ENCODE results near the gene KCNT1.

Gene KCNT1

GRCh38 chr9:135701959-135702721 is at the start of gene KCNT1:
Gene KCNT1 (plus strand): TSS chr9:135702185. CDS start chr9:135702259, 74 bp downstream.
- peaks cover 4% of the 10 kb centered on the region for H3K4me1 ChIP-seq (ENCODE audit: control insufficient read depth, insufficient read depth, low read length)
- no peak within 1 kb of the TSS for H3K4me3 ChIP-seq (ENCODE audit: low read length)
- H3K9me3 ChIP-seq (ENCODE audit: control insufficient read depth, low read length): no peaks in the 10 kb centered on the region
- peaks cover 18% of the 10 kb centered on the region for H3K27me3 ChIP-seq (ENCODE audit: control insufficient read depth, insufficient read depth, low read length)
- no peaks in the 10 kb centered on the region for H3K36me3 ChIP-seq (ENCODE audit: control insufficient read depth, insufficient read depth, low read length)
- no peak within 1 kb of the TSS for H3K9ac ChIP-seq (ENCODE audit: low read length)

- Histone ChIP-seq H3K4me3 (ENCODE audit: low read length) (no peak overlapping the region), H3K4me1 (ENCODE audit: control insufficient read depth, insufficient read depth, low read length) (no peaks in the 10 kb centered on the region), H3K9me3 (ENCODE audit: control insufficient read depth, low read length) (no peaks in the 10 kb centered on the region), H3K9ac (ENCODE audit: low read length) (no peak overlapping the region), H3K36me3 (ENCODE audit: control insufficient read depth, insufficient read depth, low read length) (no peaks in the 10 kb centered on the region), H3K27me3 (ENCODE audit: control insufficient read depth, insufficient read depth, low read length) (no peaks in the 10 kb centered on the region)
Measured at GRCh38 chr9:135655317-135655716, 46.7 kb upstream of the KCNT1 start.

- Histone ChIP-seq H3K27me3 (ENCODE audit: control insufficient read depth, insufficient read depth, low read length) (no peaks in the 10 kb centered on the region), H3K36me3 (ENCODE audit: control insufficient read depth, insufficient read depth, low read length) (no peaks in the 10 kb centered on the region), H3K4me1 (ENCODE audit: control insufficient read depth, insufficient read depth, low read length) (no peaks in the 10 kb centered on the region), H3K4me3 (ENCODE audit: low read length) (no peak overlapping the region), H3K9me3 (ENCODE audit: control insufficient read depth, low read length) (no peaks in the 10 kb centered on the region), H3K9ac (ENCODE audit: low read length) (no peak overlapping the region)
Measured at GRCh38 chr9:135657416-135657815, 44.6 kb upstream of the KCNT1 start.

- Histone ChIP-seq H3K4me3 (ENCODE audit: low read length) (no peak overlapping the region), H3K36me3 (ENCODE audit: control insufficient read depth, insufficient read depth, low read length) (no peaks in the 10 kb centered on the region), H3K27me3 (ENCODE audit: control insufficient read depth, insufficient read depth, low read length) (no peaks in the 10 kb centered on the region), H3K4me1 (ENCODE audit: control insufficient read depth, insufficient read depth, low read length) (no peaks in the 10 kb centered on the region), H3K9me3 (ENCODE audit: control insufficient read depth, low read length) (no peaks in the 10 kb centered on the region), H3K9ac (ENCODE audit: low read length) (no peak overlapping the region)
Measured at GRCh38 chr9:135659252-135659651, 42.7 kb upstream of the KCNT1 start.

- Histone ChIP-seq H3K9me3 (ENCODE audit: control insufficient read depth, low read length) (no peaks in the 10 kb centered on the region), H3K27me3 (ENCODE audit: control insufficient read depth, insufficient read depth, low read length) (no peaks in the 10 kb centered on the region), H3K4me1 (ENCODE audit: control insufficient read depth, insufficient read depth, low read length) (no peaks in the 10 kb centered on the region), H3K36me3 (ENCODE audit: control insufficient read depth, insufficient read depth, low read length) (no peaks in the 10 kb centered on the region), H3K9ac (ENCODE audit: low read length) (no peak overlapping the region), H3K4me3 (ENCODE audit: low read length) (no peak overlapping the region)
Measured at GRCh38 chr9:135660407-135660806, 41.6 kb upstream of the KCNT1 start.

- no peak overlapping the region for H3K4me3 ChIP-seq (ENCODE audit: low read length)
- H3K4me1 ChIP-seq (ENCODE audit: control insufficient read depth, insufficient read depth, low read length): no peaks in the 10 kb centered on the region
- H3K36me3 ChIP-seq (ENCODE audit: control insufficient read depth, insufficient read depth, low read length): no peaks in the 10 kb centered on the region
- no peaks in the 10 kb centered on the region for H3K9me3 ChIP-seq (ENCODE audit: control insufficient read depth, low read length)
- H3K9ac ChIP-seq (ENCODE audit: low read length): no peak overlapping the region
- H3K27me3 ChIP-seq (ENCODE audit: control insufficient read depth, insufficient read depth, low read length): no peaks in the 10 kb centered on the region
Measured at GRCh38 chr9:135661816-135662560, 40.0 kb upstream of the KCNT1 start.

GRCh38 chr9:135662758-135663450 is 39.1 kb upstream of the KCNT1 start, which contains the start of gene LCN9:
Gene LCN9 (plus strand): TSS chr9:135663309. CDS start chr9:135663322, 13 bp downstream.
- Histone ChIP-seq H3K27me3 (ENCODE audit: control insufficient read depth, insufficient read depth, low read length) (no peaks in the 10 kb centered on the region), H3K9me3 (ENCODE audit: control insufficient read depth, low read length) (no peaks in the 10 kb centered on the region), H3K4me3 (ENCODE audit: low read length) (no peak within 1 kb of the TSS), H3K36me3 (ENCODE audit: control insufficient read depth, insufficient read depth, low read length) (no peaks in the 10 kb centered on the region), H3K9ac (ENCODE audit: low read length) (no peak within 1 kb of the TSS), H3K4me1 (ENCODE audit: control insufficient read depth, insufficient read depth, low read length) (no peaks in the 10 kb centered on the region)

- H3K27me3 ChIP-seq (ENCODE audit: control insufficient read depth, insufficient read depth, low read length): no peaks in the 10 kb centered on the region
- H3K9me3 ChIP-seq (ENCODE audit: control insufficient read depth, low read length): no peaks in the 10 kb centered on the region
- no peak overlapping the region for H3K9ac ChIP-seq (ENCODE audit: low read length)
- no peaks in the 10 kb centered on the region for H3K4me1 ChIP-seq (ENCODE audit: control insufficient read depth, insufficient read depth, low read length)
- H3K36me3 ChIP-seq (ENCODE audit: control insufficient read depth, insufficient read depth, low read length): no peaks in the 10 kb centered on the region
- H3K4me3 ChIP-seq (ENCODE audit: low read length): no peak overlapping the region
Measured at GRCh38 chr9:135663451-135663770, 38.6 kb upstream of the KCNT1 start.

- Histone ChIP-seq H3K9ac (ENCODE audit: low read length) (no peak overlapping the region), H3K36me3 (ENCODE audit: control insufficient read depth, insufficient read depth, low read length) (no peaks in the 10 kb centered on the region), H3K9me3 (ENCODE audit: control insufficient read depth, low read length) (no peaks in the 10 kb centered on the region), H3K27me3 (ENCODE audit: control insufficient read depth, insufficient read depth, low read length) (no peaks in the 10 kb centered on the region), H3K4me1 (ENCODE audit: control insufficient read depth, insufficient read depth, low read length) (no peaks in the 10 kb centered on the region), H3K4me3 (ENCODE audit: low read length) (no peak overlapping the region)
Measured at GRCh38 chr9:135663857-135664256, 38.1 kb upstream of the KCNT1 start.

GRCh38 chr9:135664266-135664665 is 37.7 kb upstream of the KCNT1 start:
- Histone ChIP-seq H3K27me3 (ENCODE audit: control insufficient read depth, insufficient read depth, low read length) (no peaks in the 10 kb centered on the region), H3K9me3 (ENCODE audit: control insufficient read depth, low read length) (no peaks in the 10 kb centered on the region), H3K4me3 (ENCODE audit: low read length) (no peak overlapping the region), H3K9ac (ENCODE audit: low read length) (no peak overlapping the region), H3K36me3 (ENCODE audit: control insufficient read depth, insufficient read depth, low read length) (no peaks in the 10 kb centered on the region), H3K4me1 (ENCODE audit: control insufficient read depth, insufficient read depth, low read length) (no peaks in the 10 kb centered on the region)

GRCh38 chr9:135664801-135665794 is 36.9 kb upstream of the KCNT1 start:
- H3K9ac ChIP-seq (ENCODE audit: low read length): no peak overlapping the region

More at GRCh38 chr9:135664801-135665794, 36.9 kb upstream of the KCNT1 start:
- no peak overlapping the region for H3K4me3 ChIP-seq (ENCODE audit: low read length)
- no peaks in the 10 kb centered on the region for H3K4me1 ChIP-seq (ENCODE audit: control insufficient read depth, insufficient read depth, low read length)
- no peaks in the 10 kb centered on the region for H3K27me3 ChIP-seq (ENCODE audit: control insufficient read depth, insufficient read depth, low read length)
- no peaks in the 10 kb centered on the region for H3K9me3 ChIP-seq (ENCODE audit: control insufficient read depth, low read length)
- H3K36me3 ChIP-seq (ENCODE audit: control insufficient read depth, insufficient read depth, low read length): no peaks in the 10 kb centered on the region

All from mucosa of stomach (tissue), 1 donor.